DND-41 (cell line): ENCODE results near the gene PTPMT1.
"Not testable (repeated sequence)": the region's sequence is repeated elsewhere in the genome, so short reads cannot be mapped to it uniquely, and the experiment has no call there.

Experiments used
- ATAC-seq: fragments of 200-7000 bp; cut with Tn5 transposase; 3 replicates; pipeline ENCODE4 v1.9.1; 2021; ENCODE audit warnings: low read depth; ENCODE audit not compliant: insufficient read depth
- DNase-seq: peaks from one replicate; pipeline ENCODE4 v3.0.0-alpha.2; 2020
- H2AFZ ChIP-seq: 2 replicates; pipeline ENCODE4 v1.6.0; 2012; ENCODE audit warnings: low read depth, low read length
- H3K27ac ChIP-seq: 2 replicates; pipeline ENCODE4 v1.5.1; 2012; ENCODE audit warnings: low read length, inconsistent platforms
- H3K27me3 ChIP-seq: fragments of 200-600 bp; sonication (generic); 2 replicates; pipeline ENCODE4 v1.6.0; 2012; ENCODE audit warnings: low read length, mild to moderate bottlenecking, inconsistent platforms; ENCODE audit not compliant: insufficient read depth, poor library complexity
- H3K36me3 ChIP-seq: 2 replicates; pipeline ENCODE4 v1.5.1; 2012; ENCODE audit warnings: low read length, inconsistent platforms; ENCODE audit not compliant: insufficient read depth
- H3K4me1 ChIP-seq: 2 replicates; pipeline ENCODE4 v1.5.1; 2012; ENCODE audit warnings: mild to moderate bottlenecking, low read length; ENCODE audit not compliant: insufficient read depth
- H3K4me2 ChIP-seq: 2 replicates; pipeline ENCODE4 v1.6.0; 2012; ENCODE audit warnings: mild to moderate bottlenecking, moderate library complexity, low read length, inconsistent platforms; ENCODE audit not compliant: insufficient read depth
- H3K4me3 ChIP-seq, 2 experiments: fragments of 200-600 bp in 1 of 2; shearing (Covaris generic) in 1 of 2; 2 replicates each; pipeline ENCODE4 v1.5.1; 2012 to 2016; ENCODE audit warnings: inconsistent platforms in 2 of 2, low read length in 2 of 2, mild to moderate bottlenecking in 2 of 2, low read depth in 1 of 2, moderate library complexity in 1 of 2
- H3K79me2 ChIP-seq: 2 replicates; pipeline ENCODE4 v1.6.0; 2012; ENCODE audit warnings: low read length, inconsistent platforms; ENCODE audit not compliant: insufficient read depth
- H3K9ac ChIP-seq: 2 replicates; pipeline ENCODE4 v1.6.0; 2012; ENCODE audit warnings: low read depth, mild to moderate bottlenecking, inconsistent platforms, low read length, moderate library complexity
- H3K9me3 ChIP-seq: 2 replicates; pipeline ENCODE4 v1.5.1; 2012; ENCODE audit warnings: low read length, moderate library complexity, mild to moderate bottlenecking, inconsistent platforms; ENCODE audit not compliant: insufficient read depth, severe bottlenecking
- H4K20me1 ChIP-seq: 2 replicates; pipeline ENCODE4 v1.6.0; 2012; ENCODE audit warnings: low read length; ENCODE audit not compliant: insufficient read depth
- EZH2 ChIP-seq: IDR thresholded peaks from 3 replicates; pipeline ENCODE4 v1.6.1; 2012; ENCODE audit warnings: borderline replicate concordance, low read depth, mild to moderate bottlenecking, moderate library complexity, low read length, inconsistent platforms; ENCODE audit not compliant: severe bottlenecking
- TF ChIP-seq, protein P1 (sequence below): IDR thresholded peaks from 2 replicates; pipeline ENCODE4 v1.5.1; 2012; ENCODE audit warnings: borderline replicate concordance, low read length, moderate library complexity, mild to moderate bottlenecking; ENCODE audit not compliant: poor library complexity, severe bottlenecking; ENCODE audit errors: extremely low read depth

PTPMT1 gene

DNA sequence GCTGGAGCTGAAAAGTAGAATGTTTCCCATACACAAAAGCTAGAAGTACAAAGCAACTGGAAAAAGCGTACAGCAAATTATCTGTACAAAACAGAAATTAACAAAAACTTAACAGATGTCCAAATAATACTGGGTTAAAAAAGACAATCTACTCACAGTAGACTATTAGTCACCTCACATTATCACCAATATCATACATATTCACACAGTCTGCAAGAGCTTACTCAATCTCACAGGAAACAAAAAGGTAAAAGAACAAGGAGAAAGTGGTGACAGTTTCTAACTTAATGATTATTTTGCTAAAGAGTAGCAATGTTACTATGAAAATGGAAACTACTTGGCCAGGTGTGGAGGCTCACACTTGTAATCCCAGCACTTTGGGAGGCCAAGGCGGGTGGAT is 24.3 kb upstream of the PTPMT1 start:
- H3K4me3 ChIP-seq: no peak overlapping the region
- H3K9me3 ChIP-seq: no peaks in the 10 kb centered on the region
- DNase-seq (no peak), ATAC-seq (no peak)
- TF ChIP-seq EZH2: no peak
- TF ChIP-seq, protein P1, sequence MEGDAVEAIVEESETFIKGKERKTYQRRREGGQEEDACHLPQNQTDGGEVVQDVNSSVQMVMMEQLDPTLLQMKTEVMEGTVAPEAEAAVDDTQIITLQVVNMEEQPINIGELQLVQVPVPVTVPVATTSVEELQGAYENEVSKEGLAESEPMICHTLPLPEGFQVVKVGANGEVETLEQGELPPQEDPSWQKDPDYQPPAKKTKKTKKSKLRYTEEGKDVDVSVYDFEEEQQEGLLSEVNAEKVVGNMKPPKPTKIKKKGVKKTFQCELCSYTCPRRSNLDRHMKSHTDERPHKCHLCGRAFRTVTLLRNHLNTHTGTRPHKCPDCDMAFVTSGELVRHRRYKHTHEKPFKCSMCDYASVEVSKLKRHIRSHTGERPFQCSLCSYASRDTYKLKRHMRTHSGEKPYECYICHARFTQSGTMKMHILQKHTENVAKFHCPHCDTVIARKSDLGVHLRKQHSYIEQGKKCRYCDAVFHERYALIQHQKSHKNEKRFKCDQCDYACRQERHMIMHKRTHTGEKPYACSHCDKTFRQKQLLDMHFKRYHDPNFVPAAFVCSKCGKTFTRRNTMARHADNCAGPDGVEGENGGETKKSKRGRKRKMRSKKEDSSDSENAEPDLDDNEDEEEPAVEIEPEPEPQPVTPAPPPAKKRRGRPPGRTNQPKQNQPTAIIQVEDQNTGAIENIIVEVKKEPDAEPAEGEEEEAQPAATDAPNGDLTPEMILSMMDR: no peak
- no peak overlapping the region for H3K4me2 ChIP-seq
- H2AFZ ChIP-seq: no peak overlapping the region
- H3K4me1 ChIP-seq: no peaks in the 10 kb centered on the region; the same call in 1 of the 2 replicates
- peaks cover 90% of the 10 kb centered on the region for H4K20me1 ChIP-seq
- peaks cover 100% of the 10 kb centered on the region for H3K79me2 ChIP-seq
- no peaks in the 10 kb centered on the region for H3K27me3 ChIP-seq
- peaks cover 30% of the 10 kb centered on the region; the same call in 1 of the 2 replicates for H3K36me3 ChIP-seq
- H3K9ac ChIP-seq: no peak overlapping the region
- H3K27ac ChIP-seq: no peak overlapping the region

DNA sequence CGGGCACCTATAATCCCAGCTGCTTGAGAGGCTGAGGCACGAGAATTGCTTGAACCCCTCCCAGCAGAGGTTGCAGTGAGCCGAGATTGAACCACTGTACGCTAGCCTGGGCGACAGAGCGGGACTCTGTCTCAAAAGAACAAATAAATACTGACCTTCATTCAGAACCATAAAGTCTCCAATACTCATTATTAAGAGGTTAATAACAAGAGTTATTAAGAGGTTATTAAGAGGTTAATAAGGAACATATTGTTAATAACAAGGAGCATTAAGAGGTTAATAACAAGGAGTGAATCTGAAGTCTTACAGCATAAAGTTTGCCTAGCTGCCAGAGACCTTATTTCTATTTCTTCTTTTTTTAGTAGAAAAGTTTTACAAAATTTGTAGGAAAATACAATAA is 20.1 kb upstream of the PTPMT1 start:
- no peak overlapping the region for H3K4me2 ChIP-seq
- no peak overlapping the region for H3K27ac ChIP-seq
- H3K9ac ChIP-seq: no peak overlapping the region
- no peak overlapping the region for H3K4me3 ChIP-seq
- H2AFZ ChIP-seq: no peak overlapping the region
- H3K79me2 ChIP-seq: peaks cover 100% of the 10 kb centered on the region
- peaks cover 85% of the 10 kb centered on the region for H4K20me1 ChIP-seq
- H3K4me1 ChIP-seq: peaks cover 13% of the 10 kb centered on the region
- TF ChIP-seq, protein P1: no peak
- no peak for TF ChIP-seq EZH2
- H3K36me3 ChIP-seq: peaks cover 27% of the 10 kb centered on the region
- H3K9me3 ChIP-seq: no peaks in the 10 kb centered on the region
- DNase-seq: no peak
- no peaks in the 10 kb centered on the region for H3K27me3 ChIP-seq
- ATAC-seq: no peak

DNA sequence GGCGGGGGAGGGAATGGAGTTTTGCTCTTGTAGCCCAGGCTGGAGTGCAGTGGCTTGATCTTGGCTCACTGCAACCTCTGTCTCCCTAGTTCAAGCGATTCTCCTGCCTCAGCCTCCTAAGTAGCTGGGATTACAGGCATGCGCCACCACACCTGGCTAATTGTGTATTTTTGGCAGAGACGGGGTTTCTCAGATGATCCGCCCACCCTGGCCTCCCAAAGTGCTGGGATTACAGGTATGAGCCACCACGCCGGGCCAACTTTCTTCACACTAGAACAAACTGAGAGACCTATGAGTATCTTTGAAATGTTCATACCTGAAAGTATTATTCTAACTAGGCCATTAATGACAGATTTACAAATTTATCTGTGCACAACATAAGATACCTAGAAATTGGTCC is 19.1 kb upstream of the PTPMT1 start:
- H3K9ac ChIP-seq, H3K4me2 ChIP-seq, H3K27ac ChIP-seq, H2AFZ ChIP-seq, H3K27me3 ChIP-seq, ATAC-seq, H3K4me3 ChIP-seq, DNase-seq, H3K9me3 ChIP-seq: not testable (repeated sequence)
- Histone ChIP-seq H4K20me1 (peaks cover 85% of the 10 kb centered on the region), H3K36me3 (peaks cover 29% of the 10 kb centered on the region), H3K4me1 (peaks cover 23% of the 10 kb centered on the region), H3K79me2 (peaks cover 100% of the 10 kb centered on the region)

DNA sequence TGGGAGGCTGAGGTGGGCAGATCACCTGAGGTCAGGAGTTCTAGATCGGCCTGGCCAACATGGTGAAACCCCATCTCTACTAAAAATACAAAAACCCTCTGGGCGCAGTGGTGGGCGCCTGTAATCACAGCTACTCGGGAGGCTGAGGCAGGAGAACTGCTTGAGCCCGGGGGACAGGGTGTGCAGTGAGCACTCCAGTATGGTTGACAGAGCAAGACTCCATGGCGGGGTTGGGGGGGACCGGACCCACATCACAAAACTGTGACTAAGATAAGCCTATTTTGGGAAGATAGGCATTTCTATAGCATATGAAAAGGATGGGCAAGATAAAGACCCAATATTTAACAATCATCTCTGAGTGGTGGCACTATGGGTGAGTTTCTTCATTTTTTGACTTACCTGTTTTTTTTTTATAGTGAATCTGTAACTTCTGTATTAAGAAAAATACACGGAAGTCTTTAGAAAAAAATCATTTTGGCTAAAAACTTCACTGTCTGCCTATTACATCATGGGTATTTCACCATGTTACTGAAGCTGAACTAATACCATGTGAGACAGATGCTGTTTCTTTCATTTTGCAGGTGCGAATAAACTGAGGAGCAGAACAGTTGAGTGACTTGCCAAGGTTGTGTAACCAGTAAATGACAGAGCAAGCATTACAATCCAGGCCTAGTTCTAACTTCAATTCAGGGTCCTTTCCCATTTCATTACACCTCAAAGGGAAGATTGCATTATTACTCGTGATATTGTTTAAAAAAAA is 14.9 kb upstream of the PTPMT1 start:
- Histone ChIP-seq H3K36me3 (peaks cover 26% of the 10 kb centered on the region), H4K20me1 (peaks cover 55% of the 10 kb centered on the region), H3K9ac (peak overlapping the region; percentile 4; the same call in 1 of the 2 replicates), H3K4me1 (peaks cover 47% of the 10 kb centered on the region), H3K4me3 (peak overlapping the region in 1 of 2 experiments; percentile 78; a peak in 2 of 4 replicates), H3K27ac (peak overlapping the region; percentile 6; the same call in 1 of the 2 replicates), H3K79me2 (peaks cover 83% of the 10 kb centered on the region), H3K27me3 (no peaks in the 10 kb centered on the region), H3K9me3 (no peaks in the 10 kb centered on the region), H2AFZ (no peak overlapping the region), H3K4me2 (peak overlapping the region; percentile 87)
- TF ChIP-seq, protein P1: no peak
- TF ChIP-seq EZH2: no peak
- ATAC-seq (no peak), DNase-seq (no peak)
